Stimulated activated CD4-positive, alpha-beta T cell treated with anti-CD3 and anti-CD28 coated beads, Interleukin-4, amount 100 ng/mL, for 1 hour (primary cell): ENCODE results near the gene APC2.
"Not testable (repeated sequence)": the region's sequence is repeated elsewhere in the genome, so short reads cannot be mapped to it uniquely, and the experiment has no call there.

Experiments used
- DNase-seq: peaks from one replicate; pipeline ENCODE4 v3.0.0-alpha.2; 2020

Gene APC2

DNA sequence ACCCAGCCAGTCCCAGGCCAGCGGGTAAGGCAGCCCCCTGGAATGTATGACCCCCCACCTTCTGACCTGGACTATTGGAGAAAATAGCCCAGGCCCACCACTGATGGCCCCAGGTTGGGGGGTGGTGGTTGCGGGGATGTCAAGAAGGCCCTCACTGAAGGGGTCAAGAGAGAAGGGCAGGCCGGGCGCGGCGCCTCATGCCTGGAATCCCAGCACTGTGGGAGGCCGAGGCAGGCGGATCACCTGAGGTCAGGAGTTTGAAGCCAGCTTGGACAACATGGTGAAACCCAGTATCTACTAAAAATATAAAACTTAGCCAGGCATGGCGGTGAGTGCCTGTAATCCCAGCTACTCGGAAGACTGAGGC is 64.4 kb downstream of the APC2 start:
- no peak for DNase-seq

DNA sequence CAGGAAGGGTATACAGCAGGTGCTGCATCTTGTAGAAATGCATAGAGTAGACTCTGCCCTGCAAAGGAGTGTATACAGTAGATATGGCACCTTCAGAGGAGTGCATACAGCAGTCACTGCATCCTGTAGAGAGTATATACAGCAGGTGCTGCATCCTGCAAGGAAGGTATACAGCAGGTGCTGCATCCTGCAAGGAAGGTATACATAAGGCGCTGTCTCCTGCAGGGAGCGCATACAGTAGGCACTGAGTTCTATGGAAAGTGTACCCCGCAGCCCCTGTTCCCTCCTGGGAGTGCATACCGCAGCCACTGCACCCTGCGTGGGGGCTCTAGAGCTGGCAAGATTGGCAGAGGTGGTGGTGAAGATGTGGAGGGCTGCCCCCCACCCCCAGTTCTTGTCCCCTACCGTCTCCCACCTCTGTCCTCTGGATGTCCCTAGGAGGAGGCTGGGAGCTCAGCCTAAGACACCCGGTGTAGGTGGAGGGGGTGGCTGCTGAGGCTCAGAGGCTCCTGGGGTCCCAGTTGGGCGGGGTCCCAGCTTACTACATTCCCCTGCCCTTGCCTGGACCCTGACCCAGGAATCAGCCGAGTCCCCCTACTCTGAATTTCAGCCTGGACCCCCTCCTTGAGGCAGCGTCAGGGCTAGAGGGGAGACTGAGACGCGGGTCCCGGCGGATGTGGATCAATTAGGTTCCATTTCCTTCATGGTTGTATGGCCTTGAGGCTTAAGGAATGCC is 65.2 kb downstream of the APC2 start:
- no peak for DNase-seq

DNA sequence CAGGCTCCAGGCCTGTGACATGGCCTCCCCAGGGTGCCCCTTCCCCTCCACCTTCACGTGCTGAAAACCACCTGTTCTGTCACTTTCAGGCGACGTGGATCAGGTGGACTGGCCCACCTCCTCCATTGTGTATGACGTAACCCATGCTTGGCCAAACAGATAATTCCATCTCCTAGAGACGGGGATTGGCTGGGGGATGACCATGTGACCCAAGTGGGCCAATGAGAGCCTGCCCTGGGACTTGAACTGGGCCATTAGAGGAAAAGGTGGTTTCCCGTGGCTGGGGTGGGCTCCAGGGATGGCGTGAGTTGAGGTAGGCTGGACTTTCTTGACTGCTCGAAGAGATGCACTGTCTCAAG is 66.5 kb downstream of the APC2 start:
- DNase-seq = no peak

DNA sequence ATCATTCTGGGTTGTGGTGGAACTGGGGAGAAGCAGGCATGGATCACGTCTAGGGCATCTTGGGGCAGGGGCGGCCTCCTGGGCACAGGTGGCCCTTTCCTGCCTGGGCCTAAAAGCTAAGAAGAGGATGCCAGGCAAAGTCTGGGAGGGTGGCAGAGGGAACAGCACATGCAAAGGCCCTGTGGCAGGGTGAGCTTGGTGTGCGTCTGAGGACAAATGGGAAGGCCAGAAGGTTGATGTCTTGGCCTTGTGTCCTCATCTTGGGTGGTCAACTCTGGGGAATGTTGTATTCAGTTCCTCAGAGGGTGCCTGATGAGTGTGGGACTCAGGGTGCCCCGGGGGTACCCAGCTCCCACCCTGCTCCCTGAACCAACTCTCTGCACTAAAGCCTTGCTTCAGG is 68.5 kb downstream of the APC2 start:
- no peak for DNase-seq

DNA sequence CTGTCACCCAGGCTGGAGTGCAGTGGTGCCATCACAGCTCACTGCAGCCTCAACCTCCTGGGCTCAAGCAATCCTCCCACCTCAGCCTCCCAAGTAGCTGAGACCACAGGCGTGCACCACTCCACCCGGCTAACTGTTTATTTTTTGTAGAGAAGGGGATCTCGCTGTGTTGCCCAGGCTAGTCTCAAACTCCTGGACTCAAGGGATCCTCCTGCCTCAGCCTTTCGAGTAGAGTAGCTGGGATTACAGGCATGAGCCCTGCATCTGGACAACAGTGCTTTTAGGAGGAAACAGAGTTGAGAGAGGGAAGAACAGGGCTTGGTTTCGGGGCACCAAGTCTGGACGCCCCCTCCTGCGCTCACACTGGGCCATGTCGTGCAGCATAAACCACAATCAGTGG is 69.9 kb downstream of the APC2 start:
- not testable (repeated sequence) for DNase-seq

DNA sequence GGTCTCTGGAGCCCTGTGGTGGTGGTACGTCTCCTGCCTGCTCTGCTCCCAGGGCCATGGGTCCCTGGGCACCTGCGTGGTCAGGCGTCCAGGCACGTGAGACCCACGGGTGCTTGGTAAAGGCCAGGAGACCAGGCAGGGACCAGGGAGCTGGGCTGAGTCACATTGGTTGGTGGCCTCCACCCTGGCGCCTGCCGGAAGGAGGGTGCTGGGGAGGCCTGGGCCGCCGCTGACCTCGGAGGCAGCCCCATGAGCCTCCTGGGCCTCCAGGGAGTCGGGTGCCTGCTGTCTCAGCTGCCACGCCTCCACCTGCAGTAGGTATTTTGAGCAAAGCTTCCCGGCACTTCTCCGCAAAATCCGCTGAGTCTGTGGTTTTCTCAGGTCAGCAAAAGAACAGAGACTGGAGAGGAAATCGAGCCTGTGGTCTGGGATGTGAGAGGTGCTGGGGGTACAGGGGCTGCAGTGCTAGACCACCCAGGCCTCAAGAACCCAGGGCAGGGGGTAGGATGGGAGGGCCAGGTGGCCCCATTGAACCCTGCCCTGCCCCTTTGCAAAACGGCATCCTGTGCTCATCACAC is 70.4 kb downstream of the APC2 start:
- no peak for DNase-seq

DNA sequence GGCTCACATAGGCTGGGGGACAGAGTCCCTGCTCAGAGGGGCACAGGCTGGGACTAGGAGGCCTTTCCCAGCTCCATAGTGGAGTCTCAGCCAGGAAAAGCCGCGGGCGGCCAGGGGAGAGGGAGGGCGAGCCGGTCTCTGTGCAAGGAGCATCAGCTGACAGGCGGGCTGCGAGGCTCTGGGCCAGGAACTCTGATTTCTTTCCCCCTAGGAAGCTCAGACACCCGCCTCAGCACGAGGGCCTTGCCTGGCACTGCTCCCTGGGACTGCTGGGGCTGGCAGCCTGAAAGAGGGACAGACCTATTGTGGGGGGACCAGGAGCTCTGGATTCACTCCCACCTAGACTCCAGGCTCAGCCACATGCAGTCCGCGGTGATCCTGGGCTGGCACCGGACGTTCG is 71.7 kb downstream of the APC2 start:
- DNase-seq = no peak

DNA sequence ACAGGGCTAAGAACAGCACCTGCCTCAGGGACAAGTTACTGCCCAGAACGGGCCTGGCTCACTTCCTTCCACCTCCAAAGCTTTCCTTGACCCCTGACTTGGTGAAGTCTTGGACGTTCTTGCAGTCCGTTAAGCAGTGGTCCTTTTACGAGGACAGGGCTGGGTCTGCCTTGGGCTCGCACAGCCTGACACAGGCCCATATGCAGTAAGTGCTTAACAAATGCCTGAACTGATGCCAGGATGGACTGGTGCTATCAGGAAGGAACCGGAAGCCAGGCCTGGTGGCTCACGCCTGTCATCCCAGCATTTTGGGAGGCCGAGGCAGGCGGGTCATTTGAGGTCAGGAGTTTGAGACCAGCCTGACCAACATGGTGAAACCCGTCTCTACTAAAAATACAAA is 72.1 kb downstream of the APC2 start:
- no peak for DNase-seq

DNA sequence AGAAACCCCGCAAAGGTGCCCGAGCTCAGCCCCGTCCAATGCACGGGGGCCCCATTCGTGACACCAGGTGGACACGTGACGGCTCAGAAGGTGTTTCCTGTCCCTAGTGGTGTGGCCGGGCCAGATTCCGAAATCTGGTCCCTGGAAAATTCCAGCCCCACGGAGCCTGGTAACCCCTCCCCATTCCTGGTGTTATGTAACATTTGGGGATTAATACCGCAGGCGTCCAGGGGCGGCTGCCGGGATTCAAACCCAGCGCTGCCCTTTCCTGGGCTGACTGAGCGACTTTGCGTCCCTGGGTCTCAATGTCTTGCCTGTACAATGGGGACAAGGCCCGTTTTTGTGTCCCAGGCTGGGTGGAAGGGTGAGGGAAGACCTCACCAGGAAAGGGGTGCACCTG is 72.9 kb downstream of the APC2 start:
- DNase-seq = no peak
